Tibial artery (tissue), 4 donors: ENCODE data around the gene OR4N5.
"Not testable (repeated sequence)": the region's sequence is repeated elsewhere in the genome, so short reads cannot be mapped to it uniquely, and the experiment has no call there.

ENCODE experiments used
- DNase-seq, 2 donors: peaks; one replicate each; pipeline ENCODE4 v3.0.0-alpha.2; 2019
- H3K27ac ChIP-seq, 2 donors: fragments of 200-600 bp; sonication (generic) in 1 of 2; 1 replicate in 1 of 2; 2 replicates in 1 of 2; pipeline ENCODE4 v1.5.1; 2018 to 2019; ENCODE audit warnings: mild to moderate bottlenecking in 1 of 2
- H3K27me3 ChIP-seq, 2 donors: fragments of 200-600 bp; sonication (generic) in 1 of 2; one replicate each; pipeline versions ENCODE4 v1.5.1 to v1.6.0; 2016 to 2019
- H3K36me3 ChIP-seq, 3 donors: fragments of 200-600 bp; sonication (generic) in 2 of 3; one replicate each; pipeline ENCODE4 v1.5.1; 2016 to 2019; ENCODE audit warnings: mild to moderate bottlenecking in 2 of 3
- H3K4me1 ChIP-seq, 4 donors: fragments of 200-600 bp; sonication (generic) in 2 of 4; 1 replicate in 3 of 4; 2 replicates in 1 of 4; pipeline ENCODE4 v1.5.1; 2016 to 2019
- H3K4me3 ChIP-seq, 2 donors: fragments of 200-600 bp; sonication (generic) in 1 of 2; 1 replicate in 1 of 2; 2 replicates in 1 of 2; pipeline ENCODE4 v1.5.1; 2018 to 2019; ENCODE audit warnings: mild to moderate bottlenecking in 2 of 2
- H3K9me3 ChIP-seq, 3 donors: fragments of 200-600 bp; sonication (generic) in 1 of 3; one replicate each; pipeline ENCODE4 v1.5.1; 2016 to 2019
- intact Hi-C: fragments of 100-400 bp; cut with DNase I; formaldehyde crosslinking; loops from one replicate; pipeline ENCODE4 v1.15.0; 2023; ENCODE audit warnings: low total_unique reads
- TF ChIP-seq, protein P1 (sequence below), 2 experiments: fragments of 200-600 bp in 1 of 2; fragments of 450-650 bp in 1 of 2; IDR thresholded peaks; one replicate each; pipeline ENCODE4 v1.5.1; 2017 to 2019; ENCODE audit warnings: antibody characterized with exemption in 2 of 2, mild to moderate bottlenecking in 1 of 2, moderate library complexity in 1 of 2

The OR4N5 gene

GRCh38 chr14:20116748-20117147, 21.9 kb upstream of the OR4N5 start:
- H3K9me3 ChIP-seq: peaks cover 0 to 3% (median 2%) of the 10 kb centered on the region in 3 donors
- H3K4me1 ChIP-seq: no peaks in the 10 kb centered on the region
- H3K4me3 ChIP-seq: no peak overlapping the region
- TF ChIP-seq, protein P1, sequence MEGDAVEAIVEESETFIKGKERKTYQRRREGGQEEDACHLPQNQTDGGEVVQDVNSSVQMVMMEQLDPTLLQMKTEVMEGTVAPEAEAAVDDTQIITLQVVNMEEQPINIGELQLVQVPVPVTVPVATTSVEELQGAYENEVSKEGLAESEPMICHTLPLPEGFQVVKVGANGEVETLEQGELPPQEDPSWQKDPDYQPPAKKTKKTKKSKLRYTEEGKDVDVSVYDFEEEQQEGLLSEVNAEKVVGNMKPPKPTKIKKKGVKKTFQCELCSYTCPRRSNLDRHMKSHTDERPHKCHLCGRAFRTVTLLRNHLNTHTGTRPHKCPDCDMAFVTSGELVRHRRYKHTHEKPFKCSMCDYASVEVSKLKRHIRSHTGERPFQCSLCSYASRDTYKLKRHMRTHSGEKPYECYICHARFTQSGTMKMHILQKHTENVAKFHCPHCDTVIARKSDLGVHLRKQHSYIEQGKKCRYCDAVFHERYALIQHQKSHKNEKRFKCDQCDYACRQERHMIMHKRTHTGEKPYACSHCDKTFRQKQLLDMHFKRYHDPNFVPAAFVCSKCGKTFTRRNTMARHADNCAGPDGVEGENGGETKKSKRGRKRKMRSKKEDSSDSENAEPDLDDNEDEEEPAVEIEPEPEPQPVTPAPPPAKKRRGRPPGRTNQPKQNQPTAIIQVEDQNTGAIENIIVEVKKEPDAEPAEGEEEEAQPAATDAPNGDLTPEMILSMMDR (IDR thresholded peaks at IDR 0.05): no peak
- no peaks in the 10 kb centered on the region for H3K36me3 ChIP-seq
- no peaks in the 10 kb centered on the region for H3K27me3 ChIP-seq
- intact Hi-C loops: no loop called here
- H3K27ac ChIP-seq: no peak overlapping the region
- no peak for DNase-seq

- Histone ChIP-seq H3K27ac (no peak overlapping the region), H3K27me3 (no peaks in the 10 kb centered on the region), H3K9me3 (peaks cover 0 to 3% (median 2%) of the 10 kb centered on the region in 3 donors), H3K36me3 (no peaks in the 10 kb centered on the region), H3K4me1 (no peaks in the 10 kb centered on the region), H3K4me3 (no peak overlapping the region)
- intact Hi-C loops: no loop called here
- no peak for DNase-seq
- TF ChIP-seq, protein P1 (IDR thresholded peaks at IDR 0.05): no peak
These were observed 19.8 kb upstream of the OR4N5 start for GRCh38 chr14:20118795-20119194.

GRCh38 chr14:20143911-20144310, 5.3 kb downstream of the OR4N5 start:
- no peaks in the 10 kb centered on the region for H3K9me3 ChIP-seq
- intact Hi-C loops: no loop called here

GRCh38 chr14:20144820-20145219, 6.2 kb downstream of the OR4N5 start:
- TF ChIP-seq, protein P1 (IDR thresholded peaks at IDR 0.05): no peak
- no peak for DNase-seq
- H3K4me1 ChIP-seq: no peaks in the 10 kb centered on the region
- no peak overlapping the region for H3K4me3 ChIP-seq
- H3K27ac ChIP-seq: no peak overlapping the region
- no peaks in the 10 kb centered on the region for H3K9me3 ChIP-seq
- H3K27me3 ChIP-seq: no peaks in the 10 kb centered on the region
- H3K36me3 ChIP-seq: no peaks in the 10 kb centered on the region
- intact Hi-C loops: no loop called here

More at GRCh38 chr14:20143911-20144310, 5.3 kb downstream of the OR4N5 start:
- TF ChIP-seq, protein P1 (IDR thresholded peaks at IDR 0.05): no peak
- Histone ChIP-seq H3K27ac (no peak overlapping the region), H3K4me1 (no peaks in the 10 kb centered on the region), H3K27me3 (no peaks in the 10 kb centered on the region), H3K36me3 (no peaks in the 10 kb centered on the region), H3K4me3 (no peak overlapping the region)
- DNase-seq: no peak

DNA sequence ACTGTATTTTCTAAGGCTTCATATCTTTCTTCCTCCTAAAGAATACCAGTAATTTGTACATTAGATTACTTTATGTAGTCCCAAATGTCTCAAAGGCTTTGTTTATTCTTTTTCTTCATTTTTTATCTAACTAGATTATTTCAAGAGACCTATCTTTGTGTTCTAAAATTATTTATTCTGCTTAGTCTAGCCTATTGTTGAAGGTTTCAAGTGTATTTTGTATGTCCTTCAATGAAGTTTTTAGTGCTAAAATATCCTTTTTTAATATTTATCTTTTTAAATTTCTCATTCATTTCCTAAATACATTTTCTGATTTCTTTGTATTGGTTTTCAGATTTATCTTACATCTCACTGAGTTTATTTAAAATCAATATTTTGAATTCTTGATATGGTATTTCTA, 25.8 kb downstream of the OR4N5 start:
- DNase-seq: no peak
- TF ChIP-seq, protein P1 (IDR thresholded peaks at IDR 0.05): no peak
- no peaks in the 10 kb centered on the region for H3K27me3 ChIP-seq
- H3K36me3 ChIP-seq: no peaks in the 10 kb centered on the region
- H3K9me3 ChIP-seq: peaks cover 0 to 8% (median 4%) of the 10 kb centered on the region in 3 donors
- intact Hi-C loops: no loop called here
- H3K27ac ChIP-seq: no peak overlapping the region
- no peaks in the 10 kb centered on the region for H3K4me1 ChIP-seq
- no peak overlapping the region for H3K4me3 ChIP-seq

DNA sequence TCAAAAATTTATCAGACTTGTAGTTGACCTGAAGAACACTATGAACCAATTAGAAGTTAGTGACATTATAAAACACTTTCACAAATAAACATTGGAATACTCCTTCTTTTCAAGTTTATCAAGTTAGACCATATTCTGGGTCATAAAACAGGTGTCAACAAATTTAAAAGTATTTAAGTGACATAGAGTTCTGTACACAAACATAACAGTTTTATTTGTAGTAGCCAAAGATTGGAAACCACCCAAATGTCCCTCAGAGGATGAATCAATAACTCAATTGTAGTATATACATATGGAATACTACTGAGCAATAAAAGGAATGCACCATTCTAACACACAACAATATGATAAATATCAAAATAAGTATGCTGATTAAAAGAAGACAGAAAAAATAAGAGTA, 28.5 kb downstream of the OR4N5 start:
- no peaks in the 10 kb centered on the region for H3K4me1 ChIP-seq
- no peak overlapping the region for H3K27ac ChIP-seq
- no peak overlapping the region for H3K4me3 ChIP-seq
- intact Hi-C loops: no loop called here
- H3K9me3 ChIP-seq: peaks cover 0 to 8% (median 4%) of the 10 kb centered on the region in 3 donors
- H3K36me3 ChIP-seq: no peaks in the 10 kb centered on the region
- no peaks in the 10 kb centered on the region for H3K27me3 ChIP-seq
- TF ChIP-seq, protein P1 (IDR thresholded peaks at IDR 0.05): no peak
- no peak for DNase-seq

GRCh38 chr14:20169852-20170251, 31.2 kb downstream of the OR4N5 start:
- H3K36me3 ChIP-seq, H3K27ac ChIP-seq, H3K4me1 ChIP-seq, H3K9me3 ChIP-seq, H3K4me3 ChIP-seq, H3K27me3 ChIP-seq, DNase-seq, intact Hi-C loops: not testable (repeated sequence)

DNA sequence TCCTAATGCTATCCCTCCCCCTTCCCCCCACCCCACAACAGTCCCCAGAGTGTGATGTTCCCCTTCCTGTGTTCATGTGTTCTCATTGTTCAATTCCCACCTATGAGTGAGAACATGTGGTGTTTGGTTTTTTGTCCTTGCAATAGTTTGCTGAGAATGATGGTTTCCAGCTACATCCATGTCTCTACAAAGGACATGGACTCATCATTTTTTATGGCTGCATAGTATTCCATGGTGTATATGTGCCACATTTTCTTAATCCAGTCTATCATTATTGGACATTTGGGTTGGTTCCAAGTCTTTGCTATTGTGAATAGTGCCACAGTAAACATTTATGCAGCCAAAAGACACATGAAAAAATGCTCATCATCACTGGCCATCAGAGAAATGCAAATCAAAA, 35.6 kb downstream of the OR4N5 start:
- H3K27me3 ChIP-seq, H3K9me3 ChIP-seq, intact Hi-C loops, H3K27ac ChIP-seq, H3K4me1 ChIP-seq, H3K36me3 ChIP-seq, DNase-seq, H3K4me3 ChIP-seq: not testable (repeated sequence)
